ENCODE measurements around the gene CYP2R1.

DNA sequence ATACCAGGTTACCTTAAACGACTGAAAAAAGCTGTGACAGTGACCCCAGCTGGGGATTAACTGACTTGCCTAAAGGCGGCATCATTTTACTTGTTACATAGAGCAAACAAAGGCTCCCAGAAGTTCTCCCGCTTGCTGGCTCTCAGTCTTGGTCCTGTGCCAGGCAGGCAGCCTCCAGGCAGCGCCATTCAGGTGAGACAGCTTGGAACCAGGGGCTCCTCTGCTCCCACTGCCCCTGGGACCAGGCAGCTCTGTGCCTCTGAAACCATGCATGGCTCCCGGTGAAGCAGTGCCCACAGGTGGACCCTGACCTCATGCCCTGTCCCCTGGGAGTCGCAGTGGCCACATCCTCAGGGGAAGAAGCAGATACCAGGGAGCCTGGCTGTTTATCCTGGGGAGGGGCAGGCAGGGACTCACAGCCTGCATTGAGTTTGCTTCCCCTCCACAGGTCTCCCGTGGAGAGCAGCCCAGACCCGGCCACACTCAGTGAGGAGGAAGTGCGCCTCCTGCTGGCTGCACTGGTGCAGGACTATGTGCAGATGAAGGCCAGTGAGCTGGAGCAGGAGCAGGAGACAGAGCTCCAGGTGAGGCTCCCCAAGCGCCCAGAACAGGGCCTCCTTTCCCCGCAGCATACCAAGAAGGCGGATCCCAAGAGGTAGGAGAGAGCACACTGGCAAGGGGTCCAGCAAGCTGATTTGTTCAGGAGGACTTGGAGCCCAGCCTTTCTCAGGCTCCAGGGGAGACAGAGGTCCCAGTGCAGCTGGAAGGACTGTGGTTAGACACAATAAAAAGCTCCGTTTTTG is 15.6 kb upstream of the CYP2R1 start:
- TF ChIP-seq, protein P1, sequence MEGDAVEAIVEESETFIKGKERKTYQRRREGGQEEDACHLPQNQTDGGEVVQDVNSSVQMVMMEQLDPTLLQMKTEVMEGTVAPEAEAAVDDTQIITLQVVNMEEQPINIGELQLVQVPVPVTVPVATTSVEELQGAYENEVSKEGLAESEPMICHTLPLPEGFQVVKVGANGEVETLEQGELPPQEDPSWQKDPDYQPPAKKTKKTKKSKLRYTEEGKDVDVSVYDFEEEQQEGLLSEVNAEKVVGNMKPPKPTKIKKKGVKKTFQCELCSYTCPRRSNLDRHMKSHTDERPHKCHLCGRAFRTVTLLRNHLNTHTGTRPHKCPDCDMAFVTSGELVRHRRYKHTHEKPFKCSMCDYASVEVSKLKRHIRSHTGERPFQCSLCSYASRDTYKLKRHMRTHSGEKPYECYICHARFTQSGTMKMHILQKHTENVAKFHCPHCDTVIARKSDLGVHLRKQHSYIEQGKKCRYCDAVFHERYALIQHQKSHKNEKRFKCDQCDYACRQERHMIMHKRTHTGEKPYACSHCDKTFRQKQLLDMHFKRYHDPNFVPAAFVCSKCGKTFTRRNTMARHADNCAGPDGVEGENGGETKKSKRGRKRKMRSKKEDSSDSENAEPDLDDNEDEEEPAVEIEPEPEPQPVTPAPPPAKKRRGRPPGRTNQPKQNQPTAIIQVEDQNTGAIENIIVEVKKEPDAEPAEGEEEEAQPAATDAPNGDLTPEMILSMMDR (IDR thresholded peaks at IDR 0.05 in 2 of 3, conservative IDR thresholded peaks at IDR 0.05 in 1 of 3; ENCODE audit: borderline replicate concordance in 1 of 3, insufficient read depth in 1 of 3, low read depth in 2 of 3, low read length in 2 of 3), result peak; percentile 70 to 92 (median 84); a peak in 5 of 6 replicates
- no peak for TF ChIP-seq EZH2phosphoT487 (IDR thresholded peaks at IDR 0.05; ENCODE audit: borderline replicate concordance)
- peak; percentile 25 for TF ChIP-seq POLR2A (IDR thresholded peaks at IDR 0.05; ENCODE audit: borderline replicate concordance, extremely low read depth, insufficient read depth, insufficient read length)
- TF ChIP-seq, protein P2, sequence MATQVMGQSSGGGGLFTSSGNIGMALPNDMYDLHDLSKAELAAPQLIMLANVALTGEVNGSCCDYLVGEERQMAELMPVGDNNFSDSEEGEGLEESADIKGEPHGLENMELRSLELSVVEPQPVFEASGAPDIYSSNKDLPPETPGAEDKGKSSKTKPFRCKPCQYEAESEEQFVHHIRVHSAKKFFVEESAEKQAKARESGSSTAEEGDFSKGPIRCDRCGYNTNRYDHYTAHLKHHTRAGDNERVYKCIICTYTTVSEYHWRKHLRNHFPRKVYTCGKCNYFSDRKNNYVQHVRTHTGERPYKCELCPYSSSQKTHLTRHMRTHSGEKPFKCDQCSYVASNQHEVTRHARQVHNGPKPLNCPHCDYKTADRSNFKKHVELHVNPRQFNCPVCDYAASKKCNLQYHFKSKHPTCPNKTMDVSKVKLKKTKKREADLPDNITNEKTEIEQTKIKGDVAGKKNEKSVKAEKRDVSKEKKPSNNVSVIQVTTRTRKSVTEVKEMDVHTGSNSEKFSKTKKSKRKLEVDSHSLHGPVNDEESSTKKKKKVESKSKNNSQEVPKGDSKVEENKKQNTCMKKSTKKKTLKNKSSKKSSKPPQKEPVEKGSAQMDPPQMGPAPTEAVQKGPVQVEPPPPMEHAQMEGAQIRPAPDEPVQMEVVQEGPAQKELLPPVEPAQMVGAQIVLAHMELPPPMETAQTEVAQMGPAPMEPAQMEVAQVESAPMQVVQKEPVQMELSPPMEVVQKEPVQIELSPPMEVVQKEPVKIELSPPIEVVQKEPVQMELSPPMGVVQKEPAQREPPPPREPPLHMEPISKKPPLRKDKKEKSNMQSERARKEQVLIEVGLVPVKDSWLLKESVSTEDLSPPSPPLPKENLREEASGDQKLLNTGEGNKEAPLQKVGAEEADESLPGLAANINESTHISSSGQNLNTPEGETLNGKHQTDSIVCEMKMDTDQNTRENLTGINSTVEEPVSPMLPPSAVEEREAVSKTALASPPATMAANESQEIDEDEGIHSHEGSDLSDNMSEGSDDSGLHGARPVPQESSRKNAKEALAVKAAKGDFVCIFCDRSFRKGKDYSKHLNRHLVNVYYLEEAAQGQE (IDR thresholded peaks at IDR 0.05; ENCODE audit: low read depth), result no peak
- no peak for TF ChIP-seq EZH2 (IDR thresholded peaks at IDR 0.05)
- no peak for TF ChIP-seq JUND (IDR thresholded peaks at IDR 0.05)
- TF ChIP-seq, protein P3, sequence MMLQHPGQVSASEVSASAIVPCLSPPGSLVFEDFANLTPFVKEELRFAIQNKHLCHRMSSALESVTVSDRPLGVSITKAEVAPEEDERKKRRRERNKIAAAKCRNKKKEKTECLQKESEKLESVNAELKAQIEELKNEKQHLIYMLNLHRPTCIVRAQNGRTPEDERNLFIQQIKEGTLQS (IDR thresholded peaks at IDR 0.05), result no peak
- TF ChIP-seq, protein P4, sequence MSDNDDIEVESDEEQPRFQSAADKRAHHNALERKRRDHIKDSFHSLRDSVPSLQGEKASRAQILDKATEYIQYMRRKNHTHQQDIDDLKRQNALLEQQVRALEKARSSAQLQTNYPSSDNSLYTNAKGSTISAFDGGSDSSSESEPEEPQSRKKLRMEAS (IDR thresholded peaks at IDR 0.05), result no peak

All from HCT116 (cell line).